Measurements from ENCODE around the gene DNAJC7. TPM values are rescaled to one million over a fixed set of nuclear protein-coding genes. Genes with fewer than 3 reads are reported as not detected.
A peak's percentile ranks its signal among the peaks of the same experiment; 100 is the strongest.

DNAJC7 gene
- total RNA-seq, 1 experiment from 2014 or later = 83.1 TPM

DNA sequence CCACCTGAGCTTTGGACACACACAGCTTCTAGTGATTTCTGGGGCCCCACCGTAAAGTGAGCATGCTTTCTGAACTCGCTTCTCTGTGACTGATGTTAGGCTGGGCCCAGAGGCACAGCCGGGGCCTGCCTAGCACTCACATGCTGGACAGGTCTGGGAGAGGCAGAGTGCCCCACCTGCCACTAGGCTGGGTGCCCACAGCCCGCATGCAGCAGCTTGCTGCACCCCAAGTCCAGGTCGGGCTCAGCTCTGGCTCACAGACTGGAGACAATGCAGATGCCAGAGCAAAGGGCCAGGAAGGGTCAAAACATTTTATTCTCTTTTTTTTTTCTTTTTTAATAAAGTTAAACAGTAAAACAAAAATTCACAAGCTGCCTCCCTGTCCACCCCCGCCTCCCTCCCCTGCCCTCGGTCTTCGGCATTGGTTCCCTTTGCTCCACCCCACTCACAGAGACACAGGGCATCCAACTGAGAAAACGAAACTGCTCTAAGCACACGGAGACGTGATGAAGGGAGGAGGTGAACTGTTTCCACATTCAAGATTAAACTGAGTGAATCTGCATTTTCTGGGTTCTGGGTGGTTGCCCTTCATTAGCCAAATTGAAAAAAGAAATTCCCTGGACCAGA is 41.0 kb downstream of the DNAJC7 start:
- no peak for DNase-seq (ENCODE audit: low read depth)

DNA sequence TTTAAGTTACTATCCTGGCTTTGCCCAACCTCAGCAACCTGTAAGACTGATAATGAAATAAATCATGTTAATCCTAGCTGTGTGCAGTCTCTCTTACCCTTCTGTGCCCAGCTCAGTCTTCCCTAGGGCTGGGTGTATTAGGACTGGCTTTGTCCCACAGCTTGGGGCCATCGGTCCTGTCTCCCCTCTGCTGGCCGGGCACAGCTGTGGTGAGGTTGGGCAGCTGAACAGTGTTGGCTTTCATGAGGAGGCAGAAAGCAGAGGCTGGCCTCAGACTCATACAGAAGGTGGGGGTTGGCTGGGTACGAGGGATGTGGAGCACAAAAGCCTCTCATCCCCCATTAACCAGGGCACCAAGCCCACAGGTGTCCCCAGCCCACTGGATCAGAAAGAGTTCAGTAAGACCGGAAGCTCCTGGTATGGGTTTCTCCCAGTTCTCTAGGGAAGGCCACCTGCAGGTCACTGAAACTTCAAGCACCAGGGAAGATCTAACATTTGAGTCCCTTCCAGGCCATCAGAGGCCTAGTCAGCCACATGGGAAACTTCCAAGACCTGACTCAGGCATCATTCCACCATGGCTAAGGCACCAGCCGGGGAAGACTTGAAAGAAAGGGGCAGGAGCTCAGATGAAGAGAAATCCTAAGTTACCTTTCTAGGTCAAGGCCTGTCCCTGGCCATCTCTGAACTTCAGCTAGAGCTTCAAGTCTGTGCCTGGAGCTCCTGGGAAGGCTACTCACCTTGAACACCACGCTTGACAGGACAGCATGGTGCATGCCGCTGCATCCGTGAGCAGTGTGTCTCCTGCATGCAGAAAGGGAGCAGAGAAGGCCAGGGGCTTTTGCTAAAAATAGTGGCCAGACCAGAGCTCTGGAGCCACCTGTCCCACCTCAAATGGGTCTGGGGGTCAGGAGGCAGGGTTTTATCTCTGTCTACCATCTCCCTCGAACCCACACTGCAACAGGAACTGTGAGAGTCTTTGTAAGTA is 41.8 kb downstream of the DNAJC7 start:
- DNase-seq (ENCODE audit: low read depth) = no peak

DNA sequence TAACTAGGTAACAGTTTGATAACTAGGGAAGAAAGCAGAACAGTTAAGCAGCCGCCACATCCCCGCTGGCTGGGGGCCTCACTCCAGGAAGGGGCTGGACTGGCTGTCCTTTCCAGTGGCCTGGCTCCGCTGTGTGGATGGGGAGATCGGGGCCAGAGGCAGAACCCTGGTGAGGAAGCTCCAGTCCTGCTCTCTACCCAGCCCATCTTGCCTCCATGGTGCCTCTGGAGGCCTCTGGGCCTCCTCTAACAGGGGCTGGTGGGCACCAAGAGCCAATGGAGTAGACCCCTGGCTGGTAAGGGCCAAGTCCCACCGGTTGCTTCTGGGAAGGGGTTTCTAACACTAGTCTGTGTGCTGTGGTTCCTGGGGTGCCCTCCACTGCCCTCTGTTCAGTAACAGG is 42.6 kb downstream of the DNAJC7 start:
- no peak for DNase-seq (ENCODE audit: low read depth)

DNA sequence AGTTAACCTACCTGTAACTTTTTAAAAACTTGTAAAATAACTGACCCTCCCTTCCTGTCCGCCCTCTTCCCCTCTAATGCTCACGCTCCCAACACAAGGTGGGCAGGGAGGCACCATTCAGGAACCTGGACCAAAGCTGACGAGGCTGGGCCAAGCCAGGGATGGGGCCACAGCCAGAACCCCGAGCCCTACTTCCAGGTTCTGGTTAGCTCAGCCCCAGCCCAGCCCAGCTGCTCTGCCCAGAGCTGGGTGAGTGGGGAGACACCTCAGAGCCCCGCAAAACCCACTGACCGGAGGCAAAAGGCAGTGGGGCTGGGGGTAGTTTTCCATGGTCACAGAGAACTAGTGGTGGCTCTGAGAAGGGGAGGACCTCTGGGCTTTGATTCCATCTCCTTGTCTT is 43.2 kb downstream of the DNAJC7 start:
- no peak for DNase-seq (ENCODE audit: low read depth)

DNA sequence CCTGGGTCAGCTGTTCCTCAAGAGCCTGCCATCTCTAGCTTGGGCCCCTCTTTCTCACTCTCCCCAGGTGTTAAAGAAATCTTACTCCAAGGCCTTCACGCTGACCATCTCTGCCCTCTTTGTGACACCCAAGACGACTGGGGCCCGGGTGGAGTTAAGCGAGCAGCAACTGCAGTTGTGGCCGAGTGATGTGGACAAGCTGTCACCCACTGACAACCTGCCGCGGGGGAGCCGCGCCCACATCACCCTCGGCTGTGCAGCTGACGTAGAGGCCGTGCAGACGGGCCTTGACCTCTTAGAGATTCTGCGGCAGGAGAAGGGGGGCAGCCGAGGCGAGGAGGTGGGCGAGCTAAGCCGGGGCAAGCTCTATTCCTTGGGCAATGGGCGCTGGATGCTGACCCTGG is 43.8 kb downstream of the DNAJC7 start:
- DNase-seq (ENCODE audit: low read depth) = no peak

DNA sequence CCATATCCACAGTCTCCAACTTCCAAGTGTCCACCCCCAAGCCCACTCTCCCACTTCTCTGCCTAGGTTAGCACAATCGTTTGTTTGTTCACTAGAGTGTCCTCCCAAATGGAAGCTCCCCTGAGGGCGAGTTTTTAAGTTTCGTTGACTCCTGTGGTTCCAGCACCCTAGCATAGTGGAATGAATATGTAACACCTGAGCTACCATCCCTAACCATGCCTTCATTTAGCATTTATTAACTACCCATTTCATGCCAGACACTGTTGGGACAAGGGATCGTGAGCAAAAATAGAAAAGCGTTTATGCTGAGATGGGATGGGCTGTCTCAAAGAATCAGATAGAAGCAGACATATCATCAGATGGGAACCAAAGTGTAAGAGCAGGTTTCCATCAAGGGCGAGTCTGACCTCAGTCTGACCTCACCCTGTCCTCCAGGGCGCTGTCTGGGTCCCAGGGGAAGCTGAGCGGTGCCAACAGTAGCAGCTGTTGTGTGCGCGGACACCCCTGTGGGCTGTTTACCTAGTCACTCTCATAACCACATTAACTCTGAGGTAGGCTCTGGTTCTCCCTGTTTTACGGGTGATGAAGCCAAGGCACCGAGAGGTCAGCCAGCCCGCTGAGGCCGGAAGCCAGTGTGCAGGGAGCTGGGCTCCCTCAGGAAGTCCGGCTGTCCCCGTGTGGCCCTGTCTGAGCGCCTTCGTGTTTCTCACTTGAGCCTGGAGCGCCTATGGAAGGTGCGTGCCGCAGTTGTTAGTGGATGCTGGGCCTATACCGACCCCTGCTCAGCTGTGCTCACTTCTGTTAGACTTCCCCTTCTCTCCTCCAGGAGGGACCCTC is 44.5 kb downstream of the DNAJC7 start:
- DNase-seq (ENCODE audit: low read depth) = peak; percentile 93

DNA sequence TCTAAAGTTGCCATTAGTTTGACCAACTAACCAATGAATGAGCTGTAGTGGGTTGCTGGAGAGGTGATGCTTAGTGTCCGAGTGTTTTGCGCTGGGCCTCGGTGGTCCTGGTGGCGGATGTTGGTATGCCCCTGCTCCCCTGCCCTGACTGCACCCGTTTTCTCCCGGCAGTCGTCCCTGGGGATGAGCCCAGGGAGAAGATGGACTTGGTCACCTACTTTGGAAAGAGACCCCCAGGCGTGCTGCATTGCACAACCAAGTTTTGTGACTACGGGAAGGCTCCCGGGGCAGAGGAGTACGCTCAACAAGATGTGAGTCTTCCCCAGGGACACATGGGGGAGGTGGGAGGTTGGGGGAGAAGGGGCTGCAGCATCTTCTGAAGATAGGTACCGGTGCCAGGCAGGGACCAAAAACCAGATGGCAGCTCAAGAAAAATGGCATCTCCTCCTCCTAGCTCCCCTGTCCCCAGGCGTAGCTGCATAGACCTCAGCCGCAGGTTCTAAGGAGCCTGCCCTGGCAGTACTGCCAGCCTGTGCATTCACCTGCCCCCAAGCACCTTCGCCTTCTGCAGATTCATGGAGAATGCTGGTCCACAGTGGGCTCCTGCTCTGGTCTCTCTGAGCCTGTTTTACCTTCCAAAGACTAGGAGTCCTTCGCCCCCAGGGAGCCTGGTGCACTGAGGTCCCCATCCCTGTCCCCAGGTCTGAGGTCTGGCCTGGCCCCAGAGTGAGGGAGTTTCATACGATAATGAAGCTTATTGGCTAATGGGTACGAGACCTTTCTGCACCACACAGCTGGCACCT is 45.3 kb downstream of the DNAJC7 start:
- no peak for DNase-seq (ENCODE audit: low read depth)

DNA sequence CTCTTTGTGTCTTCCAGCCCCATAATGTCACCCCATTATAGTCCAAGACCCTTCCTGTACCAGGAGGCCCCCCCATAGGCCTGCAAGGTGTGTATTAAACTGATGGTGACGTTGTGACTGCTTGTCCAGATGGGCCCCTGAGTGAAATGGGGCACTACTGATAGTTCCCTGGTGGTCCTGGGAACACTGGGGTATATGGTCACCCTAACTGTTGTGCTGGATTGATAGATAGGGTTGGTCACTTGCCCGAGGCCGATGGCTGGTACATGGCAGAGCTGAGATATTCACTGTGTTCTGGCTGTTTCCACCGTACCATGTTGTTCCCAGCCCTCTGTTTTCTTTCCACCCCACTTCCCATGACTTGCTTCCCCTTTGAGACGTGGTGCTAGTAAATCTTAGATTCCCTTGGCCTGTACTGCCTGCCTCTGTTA is 46.3 kb downstream of the DNAJC7 start:
- DNase-seq (ENCODE audit: low read depth) = no peak

DNA sequence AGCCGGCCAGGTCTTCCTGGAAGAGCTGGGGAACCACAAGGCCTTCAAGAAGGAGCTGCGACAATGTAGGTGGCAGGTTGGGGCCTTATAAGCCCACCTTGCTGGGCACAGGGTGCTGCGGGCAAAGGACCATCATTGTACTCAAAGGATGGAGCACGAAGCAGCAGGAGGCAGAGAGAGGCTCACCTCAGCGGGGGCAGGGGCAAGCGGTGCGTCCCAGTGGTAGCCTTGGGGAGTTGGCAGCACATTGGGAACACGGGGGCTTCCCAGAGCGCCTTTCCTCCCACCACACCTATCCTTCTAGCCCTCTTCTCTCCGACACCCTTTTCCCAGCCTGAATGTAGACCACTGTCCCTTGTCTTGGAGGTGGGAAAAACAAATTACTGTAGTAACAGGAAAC is 48.6 kb downstream of the DNAJC7 start:
- no peak for DNase-seq (ENCODE audit: low read depth)

DNA sequence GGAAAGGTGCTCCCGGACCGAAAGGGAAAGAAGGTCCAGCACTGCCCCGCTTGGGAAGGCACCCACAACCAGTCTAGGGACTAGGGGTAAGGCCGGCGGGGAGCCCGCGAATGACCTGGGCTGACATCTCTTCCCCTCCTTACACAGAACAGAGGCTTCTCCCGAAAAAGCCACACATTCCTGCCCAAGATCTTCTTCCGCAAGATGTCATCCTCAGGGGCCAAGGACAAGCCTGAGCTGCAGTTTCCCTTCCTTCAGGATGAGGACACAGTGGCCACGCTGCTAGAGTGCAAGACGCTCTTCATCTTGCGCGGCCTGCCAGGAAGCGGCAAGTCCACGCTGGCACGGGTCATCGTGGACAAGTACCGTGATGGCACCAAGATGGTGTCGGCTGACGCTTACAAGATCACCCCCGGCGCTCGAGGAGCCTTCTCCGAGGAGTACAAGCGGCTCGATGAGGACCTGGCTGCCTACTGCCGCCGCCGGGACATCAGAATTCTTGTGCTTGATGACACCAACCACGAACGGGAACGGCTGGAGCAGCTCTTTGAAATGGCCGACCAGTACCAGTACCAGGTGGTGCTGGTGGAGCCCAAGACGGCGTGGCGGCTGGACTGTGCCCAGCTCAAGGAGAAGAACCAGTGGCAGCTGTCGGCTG is 49.2 kb downstream of the DNAJC7 start:
- DNase-seq (ENCODE audit: low read depth) = no peak

DNA sequence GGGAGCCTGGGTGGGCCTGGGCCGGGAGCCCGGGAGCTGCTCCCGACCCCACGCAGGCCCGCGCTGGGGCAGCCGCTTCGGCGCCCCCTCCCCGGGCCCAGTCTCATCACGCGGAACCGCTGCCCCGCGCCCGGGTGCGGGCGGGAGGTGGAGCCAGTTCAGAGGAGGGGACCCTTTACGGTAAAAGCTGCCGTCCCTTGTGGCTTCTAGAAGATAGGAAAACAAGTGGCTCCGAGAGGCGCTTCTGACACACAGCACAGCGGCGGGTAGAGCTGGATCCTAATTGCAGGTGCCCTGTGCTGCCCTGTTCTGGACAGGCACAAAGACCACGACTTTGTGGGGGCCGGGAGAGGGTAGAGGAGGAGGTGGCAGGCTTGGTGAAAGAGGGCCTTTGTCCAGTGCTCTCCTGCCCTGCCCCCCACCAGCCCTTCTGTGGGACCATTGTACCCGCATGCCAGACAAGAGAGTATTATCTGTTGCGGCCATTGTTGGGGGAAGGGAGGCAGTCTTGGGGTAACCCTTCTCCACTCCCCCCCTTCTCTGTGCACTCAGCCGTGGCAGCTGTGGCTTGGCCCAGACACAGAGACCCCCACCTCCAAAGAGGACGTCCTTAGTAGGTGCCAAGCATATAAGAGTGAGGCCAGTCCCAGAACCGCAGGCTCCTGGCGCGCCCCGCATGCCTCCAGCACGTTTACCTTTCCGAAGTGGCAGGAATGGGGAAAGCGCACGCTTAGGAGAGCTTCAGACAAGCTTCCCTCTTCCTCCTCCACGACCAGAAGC is 49.9 kb downstream of the DNAJC7 start:
- DNase-seq (ENCODE audit: low read depth) = peak; percentile 22

DNA sequence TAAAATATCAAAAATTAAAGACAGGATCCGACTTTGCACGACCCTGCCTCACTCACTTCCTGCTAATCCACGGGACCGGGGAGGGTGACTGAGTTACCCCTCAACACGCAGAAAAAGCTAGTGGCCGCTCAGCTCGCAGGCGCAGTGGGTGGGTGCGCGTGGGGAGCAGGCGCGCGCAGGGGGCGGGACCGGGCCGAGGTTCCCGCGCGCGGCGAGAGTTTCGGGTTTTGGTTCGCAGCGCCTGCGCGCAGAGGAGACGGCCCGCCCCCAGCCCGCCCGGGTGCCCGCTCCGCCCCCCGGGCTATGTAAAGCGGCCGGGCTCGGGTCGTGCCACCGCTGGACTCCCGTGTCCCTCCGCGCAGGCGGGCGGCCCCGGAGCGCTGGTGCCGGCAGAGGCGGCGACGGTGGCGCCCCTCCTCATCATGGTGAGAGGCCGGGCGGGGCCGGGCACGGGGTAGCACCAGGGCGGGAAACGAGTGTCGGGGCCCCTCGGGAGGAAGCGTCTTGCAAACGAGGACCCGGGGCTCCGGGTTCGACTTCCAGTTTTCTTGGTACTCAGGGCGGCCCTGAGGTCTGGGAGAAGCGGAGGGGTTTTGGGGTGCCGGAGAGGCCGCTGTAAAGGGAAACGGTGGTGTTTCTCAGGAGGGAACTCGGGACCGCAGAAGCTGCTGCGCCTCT is 50.6 kb downstream of the DNAJC7 start, which contains the start of gene CNP:
Gene CNP, plus strand, starts transcription at position 333 of the 678 bp plus-strand sequence. Its CDS starts 90 bp downstream, at position 423.
- DNase-seq (ENCODE audit: low read depth) = peak; percentile 88

DNA sequence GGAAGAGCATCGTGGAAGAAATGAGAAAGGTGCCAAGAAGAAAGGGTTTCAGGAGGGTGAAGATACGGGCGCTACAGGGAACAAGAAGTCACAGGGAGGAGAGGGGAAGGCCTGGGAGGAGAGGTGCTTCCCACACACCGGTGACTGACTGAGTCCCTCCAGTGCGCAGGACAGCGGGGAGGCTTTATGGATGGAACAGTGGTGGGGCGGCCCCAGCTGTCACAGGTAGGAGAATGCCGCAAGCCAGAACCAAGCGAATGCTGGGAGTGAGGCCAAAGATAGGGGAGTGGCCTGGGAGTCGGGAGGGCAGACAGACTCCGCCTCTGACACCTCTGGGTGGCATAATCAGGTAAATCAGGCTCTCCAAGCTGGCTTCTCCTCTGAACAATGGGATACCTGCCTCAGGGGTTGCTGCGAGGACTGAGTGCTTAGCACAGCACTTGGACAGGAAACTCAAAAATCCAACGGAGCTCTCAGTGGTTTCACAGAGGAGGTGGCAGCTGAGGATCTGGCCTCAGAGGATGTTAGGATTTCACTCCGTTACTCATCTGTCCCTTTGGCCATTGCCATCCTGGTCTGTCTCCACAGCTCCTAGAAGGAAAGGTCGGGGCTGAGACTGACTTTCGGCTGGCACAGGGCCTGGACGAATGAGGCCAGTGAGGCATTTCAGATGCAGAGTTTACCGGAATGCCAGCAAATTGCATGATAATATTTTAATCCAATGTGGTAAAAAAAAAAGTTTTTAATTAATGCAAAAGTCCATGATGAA is 51.4 kb downstream of the DNAJC7 start:
- peak; percentile 48 for DNase-seq (ENCODE audit: low read depth)

DNA sequence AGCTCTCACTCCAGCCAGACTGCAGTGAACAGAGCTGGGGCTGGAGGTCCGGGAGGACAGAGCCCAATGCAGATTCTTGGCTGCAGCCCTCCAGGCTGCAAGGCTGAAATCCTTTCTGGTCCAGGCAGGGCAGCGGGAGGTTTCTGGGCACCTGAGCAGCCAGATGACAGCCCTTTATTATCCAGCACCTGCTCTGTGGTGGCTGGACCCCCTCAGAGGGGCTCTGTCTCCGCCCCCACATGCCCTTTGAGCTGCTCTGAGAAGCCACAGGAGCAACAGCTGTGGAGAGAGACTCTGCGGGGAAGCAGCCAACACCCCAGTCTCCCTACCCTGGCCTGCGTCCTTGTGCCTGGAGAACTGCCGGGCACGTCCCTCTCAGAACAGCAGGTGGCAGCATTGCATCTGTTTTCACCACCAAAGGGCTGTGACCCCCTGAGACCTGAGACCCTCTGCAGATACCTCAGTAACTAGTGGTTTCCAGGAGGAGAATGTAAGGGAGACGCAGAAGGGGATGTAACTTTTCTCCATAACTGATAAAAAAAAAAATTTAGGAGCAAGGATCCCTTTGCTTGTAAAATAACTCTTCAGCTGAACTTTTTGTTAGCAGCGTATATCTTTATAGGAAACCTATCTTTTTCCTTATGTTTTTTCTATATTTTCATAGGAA is 54.3 kb downstream of the DNAJC7 start:
- DNase-seq (ENCODE audit: low read depth) = peak; percentile 83

DNA sequence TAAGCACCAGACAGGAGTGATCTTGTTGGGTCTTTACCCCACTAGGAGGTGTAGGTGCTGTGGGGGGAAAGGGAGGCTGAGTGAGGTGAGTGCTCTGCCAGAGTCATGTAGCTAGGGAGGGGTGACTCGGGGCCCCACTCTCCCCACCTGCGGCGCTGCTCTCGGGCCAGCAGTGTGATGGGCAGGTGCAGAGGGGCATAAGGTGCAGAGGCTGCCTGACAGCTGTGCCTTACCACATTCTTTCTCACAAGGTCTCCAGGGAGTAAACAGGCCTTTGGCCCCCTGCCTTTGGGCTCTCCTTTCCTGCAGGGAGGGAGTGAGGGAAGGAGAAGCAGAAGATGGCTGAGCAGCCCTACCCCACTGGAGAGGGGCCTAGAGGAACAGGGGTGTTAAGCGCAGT is 55.1 kb downstream of the DNAJC7 start:
- DNase-seq (ENCODE audit: low read depth) = peak; percentile 20

DNA sequence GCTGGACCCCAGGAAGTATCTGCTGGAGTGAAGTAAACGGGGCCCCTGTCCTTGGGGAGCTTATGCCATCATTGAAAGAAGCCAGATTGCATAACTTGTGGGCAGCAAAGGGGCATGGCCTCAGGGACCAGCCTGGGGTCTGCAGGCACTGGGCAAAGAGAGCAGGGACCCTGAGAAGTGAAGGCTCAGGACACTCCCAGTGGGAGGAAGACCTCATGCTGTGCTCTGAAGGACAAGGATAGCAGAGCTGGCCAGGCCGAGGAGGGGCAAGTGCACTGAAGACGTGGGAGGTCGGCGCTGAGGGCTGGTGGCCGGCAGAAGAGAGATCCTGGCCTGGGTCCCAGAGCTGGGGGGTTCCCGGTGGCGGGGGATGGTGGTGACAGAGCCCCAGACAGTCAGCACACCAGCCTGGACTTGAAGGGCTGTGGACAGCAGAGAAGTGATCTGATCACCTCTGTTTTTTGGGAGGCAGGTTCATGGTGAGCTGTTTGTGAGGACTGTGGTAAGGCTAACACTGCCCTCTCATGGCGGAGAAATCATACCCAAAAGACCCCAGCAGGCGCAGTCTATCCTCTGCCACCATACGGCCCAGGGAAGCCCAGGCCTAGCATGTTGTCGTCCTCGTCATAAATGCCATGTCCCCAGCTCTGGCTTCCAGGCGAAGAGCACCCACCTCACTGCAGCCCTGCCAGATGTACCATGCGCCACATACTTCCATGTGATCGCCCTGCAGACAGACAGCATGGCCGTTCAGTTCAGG is 57.7 kb downstream of the DNAJC7 start:
- DNase-seq (ENCODE audit: low read depth) = peak; percentile 24

DNA sequence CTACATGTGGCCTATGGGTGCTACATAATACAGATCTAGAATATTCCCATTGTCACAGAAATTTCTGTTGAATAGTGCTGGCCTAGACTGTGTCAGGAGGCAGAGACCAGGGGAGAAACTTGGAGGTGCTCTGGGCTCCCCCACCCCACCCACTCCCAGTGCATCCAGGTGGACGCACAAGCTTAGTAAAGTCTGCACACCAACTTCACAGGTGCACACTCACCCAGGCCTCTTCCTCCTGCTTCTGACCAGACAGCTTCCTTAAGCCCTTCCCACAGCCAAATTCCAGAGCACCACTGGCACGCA is 58.3 kb downstream of the DNAJC7 start:
- no peak for DNase-seq (ENCODE audit: low read depth)

Data from LHCN-M2 (cell line).